Parathyroid adenoma (tissue), 2 donors: Measurements from ENCODE around the gene BMP5.

Experiments used
- H2AFZ ChIP-seq: fragments of 300-600 bp; sonication (generic); one replicate; pipeline ENCODE4 v1.7.0; 2017; ENCODE audit warnings: antibody characterized with exemption, mild to moderate bottlenecking
- H3K27ac ChIP-seq: fragments of 300-600 bp; sonication (generic); one replicate; pipeline ENCODE4 v1.7.0; 2017
- H3K27me3 ChIP-seq: fragments of 300-600 bp; sonication (generic); one replicate; pipeline ENCODE4 v1.7.0; 2017; ENCODE audit warnings: low read length; ENCODE audit not compliant: control insufficient read depth, insufficient read depth
- H3K36me3 ChIP-seq: fragments of 300-600 bp; sonication (generic); one replicate; pipeline ENCODE4 v1.7.0; 2017; ENCODE audit warnings: low read length; ENCODE audit not compliant: control insufficient read depth, insufficient read depth
- H3K4me1 ChIP-seq: fragments of 300-600 bp; sonication (generic); one replicate; pipeline ENCODE4 v1.7.0; 2017; ENCODE audit warnings: control low read depth
- H3K4me2 ChIP-seq: fragments of 300-600 bp; sonication (generic); one replicate; pipeline ENCODE4 v1.7.0; 2017; ENCODE audit warnings: low read length
- H3K4me3 ChIP-seq: fragments of 300-600 bp; sonication (generic); one replicate; pipeline ENCODE4 v1.7.0; 2017; ENCODE audit warnings: low read depth, low read length
- H3K79me2 ChIP-seq: fragments of 300-600 bp; sonication (generic); one replicate; pipeline ENCODE4 v1.7.0; 2017; ENCODE audit warnings: control low read depth
- H3K9ac ChIP-seq: fragments of 300-600 bp; sonication (generic); one replicate; pipeline ENCODE4 v1.7.0; 2017; ENCODE audit warnings: mild to moderate bottlenecking
- H3K9me3 ChIP-seq: fragments of 300-600 bp; sonication (generic); one replicate; pipeline ENCODE4 v1.7.0; 2017; ENCODE audit warnings: low read length; ENCODE audit not compliant: control insufficient read depth
- TF ChIP-seq, protein P1 (sequence below): fragments of 300-600 bp; sonication (generic); IDR thresholded peaks from one replicate; pipeline ENCODE4 v1.7.0; 2017; ENCODE audit warnings: antibody characterized with exemption, mild to moderate bottlenecking
- donor health status: primary hyperparathyroidism.

BMP5 gene

DNA sequence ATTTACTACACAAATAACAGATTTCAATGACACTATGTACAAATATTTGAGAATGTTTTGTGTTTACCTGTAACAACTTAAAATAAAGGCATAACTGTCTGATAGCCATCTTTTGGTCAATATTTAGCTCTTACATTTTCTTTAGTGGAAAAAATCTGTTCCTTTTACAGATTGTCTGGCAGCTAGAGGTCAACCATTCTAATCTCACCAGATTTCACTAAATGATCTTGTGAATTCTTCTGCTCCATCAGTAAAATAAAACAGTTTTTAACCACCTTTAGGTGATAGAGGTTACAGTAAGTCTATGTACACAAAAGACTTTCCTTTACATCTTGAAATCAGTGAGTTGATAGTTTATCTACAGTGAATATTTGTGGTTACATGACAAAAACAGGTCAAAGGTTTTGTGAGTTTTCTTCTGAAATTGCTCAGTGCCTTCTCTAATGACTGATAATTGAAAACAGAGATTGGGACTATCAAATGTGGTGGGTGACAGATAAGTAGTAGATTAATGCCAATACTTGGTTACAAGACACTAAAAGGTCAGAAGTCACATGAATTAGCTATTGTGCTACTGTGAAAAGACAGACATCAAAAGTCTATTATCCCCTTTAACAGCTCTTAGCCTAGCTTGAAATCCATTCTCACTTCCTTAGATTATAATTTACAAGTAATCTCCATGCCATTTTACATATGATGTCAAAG is 47.4 kb downstream of the BMP5 start:
- Histone ChIP-seq H3K27me3 (no peaks in the 10 kb centered on the region), H3K9ac (no peak overlapping the region), H3K4me2 (no peak overlapping the region), H2AFZ (no peak overlapping the region), H3K9me3 (no peaks in the 10 kb centered on the region), H3K27ac (no peak overlapping the region), H3K4me1 (no peaks in the 10 kb centered on the region), H3K4me3 (no peak overlapping the region), H3K79me2 (no peaks in the 10 kb centered on the region), H3K36me3 (no peaks in the 10 kb centered on the region)
- TF ChIP-seq, protein P1, sequence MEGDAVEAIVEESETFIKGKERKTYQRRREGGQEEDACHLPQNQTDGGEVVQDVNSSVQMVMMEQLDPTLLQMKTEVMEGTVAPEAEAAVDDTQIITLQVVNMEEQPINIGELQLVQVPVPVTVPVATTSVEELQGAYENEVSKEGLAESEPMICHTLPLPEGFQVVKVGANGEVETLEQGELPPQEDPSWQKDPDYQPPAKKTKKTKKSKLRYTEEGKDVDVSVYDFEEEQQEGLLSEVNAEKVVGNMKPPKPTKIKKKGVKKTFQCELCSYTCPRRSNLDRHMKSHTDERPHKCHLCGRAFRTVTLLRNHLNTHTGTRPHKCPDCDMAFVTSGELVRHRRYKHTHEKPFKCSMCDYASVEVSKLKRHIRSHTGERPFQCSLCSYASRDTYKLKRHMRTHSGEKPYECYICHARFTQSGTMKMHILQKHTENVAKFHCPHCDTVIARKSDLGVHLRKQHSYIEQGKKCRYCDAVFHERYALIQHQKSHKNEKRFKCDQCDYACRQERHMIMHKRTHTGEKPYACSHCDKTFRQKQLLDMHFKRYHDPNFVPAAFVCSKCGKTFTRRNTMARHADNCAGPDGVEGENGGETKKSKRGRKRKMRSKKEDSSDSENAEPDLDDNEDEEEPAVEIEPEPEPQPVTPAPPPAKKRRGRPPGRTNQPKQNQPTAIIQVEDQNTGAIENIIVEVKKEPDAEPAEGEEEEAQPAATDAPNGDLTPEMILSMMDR, result no peak

DNA sequence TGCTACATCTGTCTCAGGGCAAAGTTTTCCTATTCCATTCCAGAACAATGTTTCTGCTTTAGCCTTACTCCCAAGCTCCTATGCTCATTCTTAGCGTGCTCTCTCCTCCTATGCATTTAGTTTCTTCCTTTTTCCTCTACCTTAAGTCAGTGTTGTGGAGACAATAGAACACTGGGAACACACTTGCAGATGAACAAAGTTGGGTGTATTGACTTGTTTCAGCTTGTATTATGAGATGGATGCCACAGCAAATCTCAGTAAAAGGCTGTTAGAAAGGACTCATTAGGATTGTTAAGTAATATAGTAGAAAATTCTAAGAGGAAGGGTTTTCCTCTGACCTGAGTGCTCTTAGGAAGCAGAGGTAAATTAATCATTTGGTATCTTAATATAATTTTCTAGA is 48.4 kb downstream of the BMP5 start:
- Histone ChIP-seq H3K79me2 (no peaks in the 10 kb centered on the region), H3K4me2 (no peak overlapping the region), H3K9me3 (no peaks in the 10 kb centered on the region), H3K4me3 (no peak overlapping the region), H3K27ac (no peak overlapping the region), H3K9ac (no peak overlapping the region), H3K27me3 (no peaks in the 10 kb centered on the region), H3K4me1 (no peaks in the 10 kb centered on the region), H3K36me3 (no peaks in the 10 kb centered on the region), H2AFZ (no peak overlapping the region)
- TF ChIP-seq, protein P1, result no peak

DNA sequence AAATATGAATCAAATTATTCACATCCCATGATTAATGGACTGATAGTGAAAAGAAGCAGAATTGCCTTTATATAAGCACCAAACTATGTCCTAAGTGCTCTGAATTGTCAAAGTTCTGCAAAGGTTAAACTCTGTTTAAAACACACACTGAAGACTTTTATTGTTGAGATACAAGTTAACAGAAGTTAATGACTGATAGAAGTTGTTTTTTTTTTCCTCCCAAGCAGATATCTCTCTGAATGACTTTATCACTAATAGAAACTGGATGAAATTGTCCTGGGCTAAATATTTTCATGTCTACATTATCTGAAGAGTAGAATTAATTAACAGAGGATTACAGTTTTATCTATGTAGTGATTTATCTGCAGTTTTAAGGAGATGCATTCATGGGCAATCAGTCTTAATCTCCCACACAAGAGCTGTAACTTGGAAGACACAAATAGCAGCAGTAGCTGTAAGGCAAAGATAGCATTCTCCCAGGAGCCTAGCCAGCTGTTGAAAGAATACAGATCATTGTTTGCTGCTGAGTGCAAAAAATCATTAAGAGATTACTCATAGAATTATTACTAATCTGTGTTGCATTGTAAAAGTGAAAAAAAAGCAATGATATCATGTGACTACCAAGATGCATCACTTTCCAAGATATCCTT is 49.9 kb downstream of the BMP5 start:
- Histone ChIP-seq H3K9ac (no peak overlapping the region), H3K79me2 (no peaks in the 10 kb centered on the region), H3K4me1 (no peaks in the 10 kb centered on the region), H3K4me3 (no peak overlapping the region), H3K27ac (no peak overlapping the region), H3K9me3 (no peaks in the 10 kb centered on the region), H3K4me2 (no peak overlapping the region), H3K27me3 (no peaks in the 10 kb centered on the region), H3K36me3 (no peaks in the 10 kb centered on the region), H2AFZ (no peak overlapping the region)
- TF ChIP-seq, protein P1, result no peak

DNA sequence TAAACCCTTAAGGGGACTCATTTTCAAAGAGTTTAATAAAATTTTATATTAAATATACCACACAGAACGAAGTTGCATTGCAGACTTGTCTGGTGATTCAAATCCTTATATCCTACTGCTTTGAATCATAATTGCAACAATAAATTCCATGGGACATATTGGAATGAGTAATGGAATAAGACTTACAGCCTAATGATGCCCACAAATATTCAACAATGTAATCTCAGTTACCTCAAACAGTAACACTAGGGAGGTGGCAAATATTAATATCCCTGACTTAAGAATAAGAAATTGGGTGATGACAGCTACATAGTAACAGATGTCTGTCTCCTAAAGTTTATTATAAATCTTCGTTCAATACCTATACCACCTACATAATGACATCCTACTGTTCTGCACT is 52.6 kb downstream of the BMP5 start:
- H3K27me3 ChIP-seq, result no peaks in the 10 kb centered on the region
- H3K4me2 ChIP-seq, result no peak overlapping the region
- no peak overlapping the region for H3K9ac ChIP-seq
- no peaks in the 10 kb centered on the region for H3K36me3 ChIP-seq
- H3K79me2 ChIP-seq, result no peaks in the 10 kb centered on the region
- H3K27ac ChIP-seq, result no peak overlapping the region
- no peaks in the 10 kb centered on the region for H3K4me1 ChIP-seq
- no peaks in the 10 kb centered on the region for H3K9me3 ChIP-seq
- H2AFZ ChIP-seq, result no peak overlapping the region
- H3K4me3 ChIP-seq, result no peak overlapping the region
- TF ChIP-seq, protein P1, result no peak

DNA sequence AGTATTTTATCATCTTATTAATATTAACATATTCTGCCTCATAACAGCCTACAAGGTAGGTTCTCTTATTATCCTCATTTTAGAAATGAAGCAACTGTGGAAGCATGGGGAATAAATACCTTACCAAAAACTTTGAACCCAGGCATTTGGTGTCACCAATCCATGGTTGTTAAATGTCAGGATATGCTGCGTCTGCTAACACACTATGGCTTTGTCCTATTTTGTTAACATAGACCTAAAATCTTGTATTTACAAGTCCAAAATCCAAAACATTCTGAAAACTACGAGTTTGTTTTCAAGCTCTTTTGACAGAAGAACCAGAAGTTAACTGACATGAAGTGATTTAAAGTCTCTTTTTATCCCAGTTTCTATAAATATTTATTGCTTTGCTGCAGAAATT is 53.4 kb downstream of the BMP5 start:
- Histone ChIP-seq H3K27me3 (no peaks in the 10 kb centered on the region), H3K79me2 (no peaks in the 10 kb centered on the region), H3K27ac (no peak overlapping the region), H3K9ac (no peak overlapping the region), H3K9me3 (no peaks in the 10 kb centered on the region), H3K4me1 (no peaks in the 10 kb centered on the region), H3K4me2 (no peak overlapping the region), H3K4me3 (no peak overlapping the region), H2AFZ (no peak overlapping the region), H3K36me3 (no peaks in the 10 kb centered on the region)
- TF ChIP-seq, protein P1, result no peak
